GM15510 (cell line): ENCODE measurements around the gene ATRN.

ENCODE experiments used
- POLR2A ChIP-seq: IDR thresholded peaks from 3 replicates; pipeline ENCODE4 v1.6.1; 2011; ENCODE audit warnings: borderline replicate concordance; ENCODE audit not compliant: insufficient read length; ENCODE audit errors: extremely low read depth

ATRN gene

DNA sequence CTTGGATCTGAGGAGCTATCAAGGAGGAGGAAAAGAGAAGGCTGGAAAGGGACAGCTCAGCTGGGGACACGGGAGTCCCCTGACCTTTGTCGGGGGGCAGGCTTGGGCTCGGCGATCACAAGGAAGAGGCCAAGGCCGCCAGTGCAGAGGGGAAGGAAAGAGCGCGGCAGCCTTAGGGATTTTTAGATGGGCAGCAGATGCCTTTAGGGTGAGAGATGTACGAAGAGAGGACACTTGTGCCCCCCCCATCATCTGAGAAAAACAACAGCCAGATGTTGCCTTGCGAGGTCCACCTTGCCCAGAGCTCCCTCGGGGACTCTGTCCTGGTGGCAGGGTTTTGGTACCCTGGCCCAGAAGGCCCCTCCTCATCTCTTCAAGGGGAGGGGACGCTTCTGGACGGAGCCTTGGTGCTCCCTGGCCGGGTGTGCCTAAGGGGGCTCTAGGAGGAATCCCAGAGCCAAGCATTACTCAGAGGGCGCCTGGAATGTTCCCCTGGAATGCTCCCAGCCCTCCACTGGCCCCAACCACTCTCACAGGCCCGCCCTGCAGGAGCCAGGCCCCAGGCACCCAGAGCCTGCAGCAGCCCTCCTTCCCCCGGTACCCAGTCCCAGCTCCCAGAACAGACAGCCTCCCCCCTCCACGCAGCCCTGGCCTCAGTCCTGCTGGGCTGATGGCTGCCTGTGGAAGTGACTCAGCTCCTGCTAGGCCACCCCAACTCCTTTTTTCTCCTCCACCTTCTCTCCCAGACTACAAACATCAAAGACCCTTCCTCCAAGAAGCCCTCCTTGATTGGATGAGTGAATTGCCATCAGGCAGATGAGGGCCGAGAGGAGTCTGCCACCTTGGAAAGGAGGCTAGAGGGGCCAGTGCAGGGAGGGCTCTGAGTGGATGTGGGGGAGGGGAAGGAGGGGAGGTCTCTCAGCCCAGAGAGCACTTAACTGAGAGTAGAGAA, 209.2 kb downstream of the ATRN start:
- no peak for TF ChIP-seq POLR2A

DNA sequence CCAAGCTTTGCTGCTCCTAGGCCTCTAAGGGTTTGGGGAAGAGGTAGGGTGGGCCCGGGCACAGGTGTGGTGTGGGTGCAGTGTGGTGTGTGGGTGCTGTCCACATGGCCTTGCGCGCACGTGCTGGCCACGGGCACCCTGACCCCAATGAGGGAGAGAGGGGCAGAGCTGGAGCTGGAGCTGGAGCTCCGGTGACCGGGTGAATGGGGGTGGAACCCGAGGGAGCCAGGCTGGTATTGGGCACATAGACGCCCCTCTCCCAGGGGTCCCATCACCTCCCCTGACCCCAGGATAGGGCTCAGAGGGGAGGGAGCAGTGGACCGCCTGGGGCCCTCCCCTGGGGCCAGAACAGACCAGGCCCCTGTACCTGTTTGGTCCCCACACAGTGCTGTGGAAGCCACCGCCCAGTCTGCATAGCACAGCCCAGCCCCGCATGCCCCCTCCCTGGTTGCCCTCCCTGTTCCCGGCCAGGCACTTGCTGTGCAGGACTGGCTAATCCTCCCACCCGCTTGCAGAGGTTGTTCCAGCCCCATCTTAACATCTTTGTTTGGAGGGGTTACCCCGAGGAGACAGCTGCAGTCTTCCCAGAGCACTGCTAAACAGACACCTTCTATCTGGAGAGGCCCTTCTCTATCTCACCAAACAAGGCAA, 210.0 kb downstream of the ATRN start:
- TF ChIP-seq POLR2A, result no peak

- no peak for TF ChIP-seq POLR2A
Observed at GRCh38 chr20:3681352-3681930, 210.6 kb downstream of the ATRN start.

DNA sequence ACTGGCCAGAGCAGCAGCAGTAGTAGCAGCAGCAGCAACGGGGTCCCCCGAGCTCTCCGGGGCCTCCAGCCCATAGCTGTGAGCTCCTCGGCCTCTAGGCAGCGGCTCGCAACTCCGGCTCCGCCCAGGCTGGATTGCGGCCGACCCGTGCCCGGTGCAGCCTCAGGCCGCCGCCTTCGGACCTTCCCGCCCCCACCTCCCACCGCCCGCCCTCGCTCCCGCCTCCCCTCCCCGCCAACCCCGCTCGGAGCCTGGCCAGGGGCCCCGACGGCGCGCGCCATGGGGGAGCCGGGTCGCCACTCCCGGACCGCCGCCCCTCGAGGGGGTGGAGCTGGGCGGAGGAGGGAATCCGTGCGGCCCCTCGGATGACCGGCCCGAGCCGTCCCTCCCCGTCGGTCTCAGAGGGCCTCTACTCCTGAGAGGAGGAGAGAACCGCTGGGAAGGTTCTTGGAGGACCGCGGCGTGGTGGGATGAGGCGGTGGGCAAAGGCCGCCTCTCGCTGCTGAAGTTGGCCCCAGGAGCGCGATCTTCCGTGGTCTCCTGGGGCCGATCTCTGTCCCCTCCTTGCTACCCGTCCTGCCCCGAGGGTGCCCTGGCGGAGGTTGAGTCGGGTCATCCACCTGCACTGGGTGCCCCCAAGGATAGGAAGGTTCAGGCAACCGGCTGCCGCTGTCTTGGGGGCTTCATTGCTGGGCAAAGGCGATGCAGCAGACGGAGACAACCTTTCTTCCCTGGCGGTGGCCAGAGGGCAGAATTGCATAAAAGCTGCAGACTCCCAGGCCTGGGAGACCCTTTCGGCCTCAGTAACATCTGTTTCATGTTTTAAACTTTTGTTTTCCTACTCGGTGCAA, 211.3 kb downstream of the ATRN start, which contains the start of gene ADAM33:
Gene ADAM33, minus strand, starts transcription at position 80 of the 851 bp plus-strand sequence. Its CDS starts 6 bp downstream, at position 74.
- no peak for TF ChIP-seq POLR2A

GRCh38 chr20:3685341-3685740, 214.5 kb downstream of the ATRN start:
- TF ChIP-seq POLR2A, result no peak

GRCh38 chr20:3686421-3686820, 215.6 kb downstream of the ATRN start:
- TF ChIP-seq POLR2A, result no peak

DNA sequence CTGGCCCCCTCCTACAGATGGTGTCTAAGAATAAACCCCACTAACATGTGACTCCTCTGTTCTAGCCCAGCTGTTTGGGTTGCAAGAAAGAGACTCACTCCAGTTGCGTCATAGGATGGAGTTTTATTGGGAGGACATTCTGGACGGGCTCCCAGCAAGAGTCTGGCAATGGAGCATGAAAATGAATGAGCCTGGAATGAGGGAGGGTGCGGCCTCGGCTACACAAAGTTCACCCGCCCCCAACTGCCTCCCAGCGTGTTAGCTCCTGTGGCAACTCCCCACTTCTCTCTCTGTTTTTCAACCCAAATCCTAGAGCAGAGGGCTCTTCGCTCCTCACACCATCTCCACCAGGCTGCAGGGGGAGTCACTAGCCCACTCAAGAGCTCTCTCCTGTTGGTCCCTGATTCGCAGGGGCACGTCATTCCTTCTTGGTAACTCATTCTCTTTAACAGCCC, 216.1 kb downstream of the ATRN start:
- TF ChIP-seq POLR2A, result no peak

DNA sequence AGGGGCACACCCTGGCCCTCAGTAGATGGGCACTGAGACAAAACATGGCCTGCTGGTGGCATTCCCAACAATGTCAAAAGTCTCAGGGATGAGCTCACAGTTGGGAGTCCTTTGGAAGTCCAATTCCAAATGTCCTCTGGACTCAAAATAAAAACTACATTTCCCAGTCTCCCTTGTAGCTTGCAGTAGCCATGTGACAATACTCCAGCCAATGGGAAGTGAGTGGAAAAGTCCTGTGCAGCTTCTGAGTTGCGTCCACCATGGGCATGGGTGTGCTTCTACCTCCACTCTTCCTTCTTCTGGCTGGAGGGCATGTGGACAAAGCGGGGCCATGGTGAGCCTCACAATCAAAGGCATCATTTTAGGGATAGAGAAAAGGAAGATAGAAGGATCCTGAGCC, 216.8 kb downstream of the ATRN start:
- TF ChIP-seq POLR2A, result no peak

DNA sequence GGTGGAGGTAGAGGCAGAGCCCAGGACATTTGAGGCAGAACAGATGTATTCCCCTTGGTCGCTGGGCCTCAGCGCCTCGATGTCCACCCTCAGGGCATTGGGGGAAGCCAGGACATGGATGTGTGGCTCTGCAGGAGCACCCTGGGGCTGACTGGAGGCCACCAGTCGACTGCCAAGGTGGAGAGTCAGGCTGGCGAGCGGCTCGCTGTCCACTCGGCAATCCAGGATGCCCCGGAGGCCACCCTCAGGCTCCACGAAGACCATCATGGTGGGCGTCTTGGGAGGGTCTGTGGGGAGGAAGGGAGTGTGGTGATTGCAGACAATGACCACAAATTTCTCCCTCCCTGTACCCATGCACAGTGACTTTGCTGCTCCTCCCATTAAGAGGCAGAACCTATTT, 219.2 kb downstream of the ATRN start:
- TF ChIP-seq POLR2A, result no peak

DNA sequence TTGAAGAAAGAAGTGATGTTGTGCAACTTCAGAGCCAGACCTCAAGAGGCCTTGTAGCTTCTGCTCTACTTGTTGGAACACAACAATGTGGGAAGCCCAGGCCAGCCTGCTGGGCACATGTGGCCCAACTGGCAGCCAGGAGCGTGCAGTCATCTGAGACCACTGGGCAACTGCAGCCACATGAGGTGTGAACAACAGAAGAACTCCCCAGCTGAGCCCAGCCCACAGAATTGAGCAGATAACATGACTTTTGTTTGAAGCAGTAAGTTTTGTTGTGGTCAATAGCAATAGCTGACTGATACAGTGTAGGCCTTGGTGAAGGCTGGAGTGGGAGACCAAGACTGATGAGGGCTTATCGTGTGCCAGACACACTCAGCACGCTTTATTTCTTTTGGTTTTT, 219.6 kb downstream of the ATRN start:
- no peak for TF ChIP-seq POLR2A

DNA sequence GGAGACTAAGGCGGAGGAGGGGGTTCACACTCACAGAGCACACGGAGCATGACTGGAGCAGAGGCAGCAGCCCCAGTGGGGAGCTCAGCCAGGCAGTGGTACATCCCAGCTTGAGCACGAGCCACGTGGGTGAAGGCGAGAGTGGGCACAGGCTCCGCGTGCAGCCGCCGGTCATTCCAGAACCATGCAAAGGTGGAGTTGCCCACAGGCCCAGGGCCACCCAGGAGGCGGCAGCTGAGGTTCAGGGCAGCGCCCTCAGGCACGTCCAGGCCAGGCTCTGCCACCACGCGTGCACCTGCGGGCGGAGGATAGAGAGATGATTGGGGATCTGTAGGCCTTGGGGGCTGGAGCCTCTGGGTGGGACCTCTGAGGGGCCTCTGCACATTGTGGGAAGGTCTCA, 220.5 kb downstream of the ATRN start:
- TF ChIP-seq POLR2A, result no peak

- TF ChIP-seq POLR2A, result no peak
Observed at GRCh38 chr20:3691897-3692296, 221.1 kb downstream of the ATRN start.

DNA sequence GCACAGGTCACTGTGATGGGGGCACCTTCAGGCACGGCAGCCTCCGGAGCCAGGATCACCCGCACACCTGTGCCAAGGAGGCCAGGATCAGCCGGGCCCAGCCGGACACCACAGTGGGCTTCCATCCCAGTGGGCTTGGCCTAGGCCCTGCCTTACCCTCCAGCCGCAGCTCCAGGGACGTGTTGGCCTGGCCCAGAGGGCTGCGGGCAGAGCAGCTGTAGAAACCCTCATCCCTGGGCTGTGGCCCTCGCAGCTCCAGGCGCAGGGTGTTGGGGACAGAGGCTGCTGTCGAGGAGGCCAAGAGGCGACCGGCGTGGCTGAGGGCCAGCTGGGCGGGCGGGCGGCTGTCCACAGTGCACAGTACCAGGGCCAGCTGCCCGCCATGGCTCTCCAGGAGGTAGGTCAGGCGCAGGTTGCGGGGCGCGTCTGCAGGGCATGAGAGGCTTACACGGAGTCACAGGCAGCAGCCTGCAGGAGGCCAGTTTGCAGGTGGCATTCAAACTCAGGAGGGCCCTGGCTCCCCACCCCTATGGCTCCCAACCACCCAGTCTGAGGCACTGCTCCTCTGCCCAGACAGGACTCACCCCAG, 222.0 kb downstream of the ATRN start:
- no peak for TF ChIP-seq POLR2A

DNA sequence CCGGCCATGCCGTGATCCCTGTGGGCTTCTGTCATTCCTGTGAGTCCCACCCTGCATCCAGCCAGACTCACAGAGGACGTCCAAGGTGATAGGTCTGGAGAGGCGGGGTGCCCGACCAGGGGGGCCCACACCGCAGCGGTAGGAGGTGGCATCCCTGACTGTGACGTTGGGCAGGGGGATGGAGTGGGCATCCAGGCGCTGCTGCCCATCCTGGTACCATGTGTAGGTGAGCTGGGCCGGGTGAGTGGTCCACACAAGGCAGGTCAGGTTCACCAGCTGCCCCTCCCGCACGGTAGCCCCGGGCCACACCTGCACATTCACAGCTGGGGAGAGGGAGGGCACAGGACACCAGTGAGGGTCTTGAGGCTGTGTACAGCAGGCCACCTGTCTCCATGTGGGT, 222.6 kb downstream of the ATRN start:
- TF ChIP-seq POLR2A, result no peak
